Testis (tissue), 3 donors: ENCODE data around the gene TOMM7. TPM values are rescaled to one million over a fixed set of nuclear protein-coding genes. Genes with fewer than 3 reads are reported as not detected.
"Not testable (repeated sequence)": the region's sequence is repeated elsewhere in the genome, so short reads cannot be mapped to it uniquely, and the experiment has no call there.

ENCODE experiments used
- DNase-seq: peaks from one replicate; pipeline ENCODE4 v3.0.0-alpha.2; 2019
- H3K27ac ChIP-seq, 2 donors: fragments of 200-600 bp; sonication (generic); one replicate each; pipeline ENCODE4 v1.5.1; 2019
- H3K27me3 ChIP-seq: fragments of 200-600 bp; sonication (generic); one replicate; pipeline ENCODE4 v1.5.1; 2019
- H3K36me3 ChIP-seq: fragments of 200-600 bp; sonication (generic); one replicate; pipeline ENCODE4 v1.5.1; 2017; ENCODE audit warnings: low read depth; ENCODE audit errors: missing control alignments
- H3K4me1 ChIP-seq: fragments of 200-600 bp; sonication (generic); one replicate; pipeline ENCODE4 v1.5.1; 2019
- H3K4me3 ChIP-seq, 2 donors: fragments of 200-600 bp; sonication (generic); one replicate each; pipeline ENCODE4 v1.5.1; 2017 to 2019
- H3K9me3 ChIP-seq: fragments of 200-600 bp; sonication (generic); one replicate; pipeline ENCODE4 v1.5.1; 2017
- CTCF ChIP-seq, 3 experiments: fragments of 450-650 bp in 2 of 3; fragments of 200-600 bp in 1 of 3; sonication (generic) in 1 of 3; IDR thresholded peaks; one replicate each; pipeline ENCODE4 v1.5.1; 2016 to 2019; ENCODE audit warnings: antibody characterized with exemption in 3 of 3, mild to moderate bottlenecking in 2 of 3, moderate library complexity in 1 of 3
- POLR2A ChIP-seq: fragments of 450-650 bp; IDR thresholded peaks from one replicate; pipeline ENCODE4 v1.6.1; 2017; ENCODE audit warnings: antibody characterized with exemption, mild to moderate bottlenecking, moderate library complexity
- WGBS, 2 donors: methylation state at CpG; one replicate each; pipeline ENCODE4 v1.1.5; 2018; 5-methylcytosine and 5-hydroxymethylcytosine counted together
- intact Hi-C: fragments of 100-400 bp; cut with DNase I; formaldehyde crosslinking; loops from one replicate; pipeline ENCODE4 v1.15.1; 2023; ENCODE audit warnings: low total_unique reads
- polyA plus RNA-seq: library from polyadenylated mRNA; stranded (reverse); fragments of 350-450 nt; fragmentation: Illumina TruSeq; extraction: RNeasy Lipid Tissue Mini Kit (QIAGEN cat#74804); gene quantifications from one replicate; pipeline ENCODE4 v1.2.3, GENCODE V29; 2014; ENCODE audit warnings: low read depth, low replicate concordance; ENCODE audit not compliant: insufficient read depth
- total RNA-seq, 2 donors: library from RNA; depleted of rRNA; stranded (reverse); fragments of >200 nt; gene quantifications; one replicate each; pipeline ENCODE4 v1.2.3, GENCODE V29; 2016

TOMM7 gene
- total and polyA plus RNA-seq, 3 donors from 2014 or later: 87.7 to 499 (median 141) TPM

- Histone ChIP-seq H3K27me3 (no peaks in the 10 kb centered on the region), H3K27ac (no peak overlapping the region), H3K4me3 (no peak overlapping the region), H3K9me3 (no peaks in the 10 kb centered on the region), H3K4me1 (peaks cover 3% of the 10 kb centered on the region), H3K36me3 (no peaks in the 10 kb centered on the region)
- no peak for TF ChIP-seq POLR2A
- TF ChIP-seq CTCF (IDR thresholded peaks at IDR 0.05): no peak
- no peak for DNase-seq
- 72 to 81% methylated on average over 2 of the region's 2 CpGs for WGBS, 2 donors
- intact Hi-C loops: no loop called here
Measured at GRCh38 chr7:22851145-22851544, 28.5 kb upstream of the TOMM7 start.

DNA sequence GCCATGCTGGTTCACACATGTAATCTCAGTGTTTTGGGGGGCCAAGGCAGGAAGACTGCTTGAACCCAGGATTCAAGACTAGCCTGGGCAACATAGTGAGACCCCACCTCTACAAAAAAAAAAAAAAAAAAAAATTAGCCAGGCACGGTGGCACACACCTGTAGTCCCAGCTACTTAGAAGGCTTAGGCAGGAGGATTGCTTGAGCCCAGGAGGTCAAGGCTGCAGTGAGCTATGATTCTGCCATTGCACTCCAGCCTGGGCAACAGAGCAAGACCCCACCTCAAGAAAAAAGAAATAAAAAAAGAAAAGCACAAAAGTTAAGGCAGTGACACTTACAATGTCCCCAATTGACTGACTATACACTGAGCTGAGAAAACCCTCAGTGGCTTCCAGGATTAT lies 27.7 kb upstream of the TOMM7 start:
- H3K4me3 ChIP-seq, H3K4me1 ChIP-seq, H3K36me3 ChIP-seq, H3K27me3 ChIP-seq, DNase-seq, H3K9me3 ChIP-seq, H3K27ac ChIP-seq, intact Hi-C loops: not testable (repeated sequence)
- 85 to 92% methylated on average over 1 of the region's 1 CpG for WGBS, 2 donors

- WGBS, 2 donors: 92 to 94% methylated on average over 1 of the region's 1 CpG
- no peaks in the 10 kb centered on the region for H3K4me1 ChIP-seq
- no peak overlapping the region for H3K27ac ChIP-seq
- no peaks in the 10 kb centered on the region for H3K9me3 ChIP-seq
- no peak overlapping the region for H3K4me3 ChIP-seq
- TF ChIP-seq CTCF (IDR thresholded peaks at IDR 0.05): no peak
- TF ChIP-seq POLR2A: no peak
- DNase-seq: no peak
- no peaks in the 10 kb centered on the region for H3K36me3 ChIP-seq
- H3K27me3 ChIP-seq: no peaks in the 10 kb centered on the region
- intact Hi-C loops: no loop called here
Measured at GRCh38 chr7:22849662-22850061, 27.0 kb upstream of the TOMM7 start.

DNA sequence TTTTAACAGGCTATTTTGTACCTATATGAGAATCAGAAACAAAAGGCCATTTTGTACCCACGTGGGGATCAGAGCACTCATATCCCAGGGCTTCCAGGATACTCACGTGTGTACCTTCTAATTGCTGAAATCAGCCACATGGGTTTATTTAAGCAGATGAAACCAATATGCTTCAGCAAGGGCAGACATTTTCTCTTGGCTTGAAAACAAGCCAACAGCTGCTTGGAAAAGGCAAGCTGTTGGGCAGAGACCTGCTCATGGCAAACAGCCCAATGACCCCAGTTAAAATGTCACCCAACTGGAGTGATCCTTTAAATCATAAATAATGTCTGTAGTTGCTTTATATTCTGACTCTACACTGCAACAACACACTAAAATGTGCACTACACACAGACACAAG lies 26.5 kb upstream of the TOMM7 start:
- Histone ChIP-seq H3K36me3 (no peaks in the 10 kb centered on the region), H3K27me3 (no peaks in the 10 kb centered on the region), H3K4me3 (no peak overlapping the region), H3K9me3 (no peaks in the 10 kb centered on the region), H3K4me1 (no peaks in the 10 kb centered on the region), H3K27ac (no peak overlapping the region)
- intact Hi-C loops: no loop called here
- TF ChIP-seq POLR2A: no peak
- TF ChIP-seq CTCF (IDR thresholded peaks at IDR 0.05): no peak
- no peak for DNase-seq
- 40 to 41% methylated on average over 2 of the region's 2 CpGs for WGBS, 2 donors

DNA sequence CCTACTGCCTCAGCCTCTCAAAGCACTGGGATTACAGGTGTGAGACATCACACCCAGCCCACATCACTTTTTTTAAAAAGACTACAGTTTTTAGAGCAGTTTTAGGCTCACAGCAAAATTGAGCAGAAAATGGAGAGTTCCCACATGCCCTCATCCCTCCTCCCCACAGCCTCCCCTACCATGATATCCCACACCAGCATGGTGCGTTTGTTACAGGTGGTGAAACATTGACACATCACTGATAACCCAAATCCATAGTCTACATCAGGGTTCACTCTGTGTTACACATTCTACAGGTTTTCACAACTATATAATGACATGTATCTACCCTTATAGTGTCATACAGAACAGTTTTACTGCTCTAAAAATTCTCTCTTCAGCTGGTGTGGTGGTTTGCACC lies 24.3 kb upstream of the TOMM7 start:
- TF ChIP-seq POLR2A (no peak), CTCF (IDR thresholded peaks at IDR 0.05) (no peak)
- H3K27ac ChIP-seq: no peak overlapping the region
- WGBS, 2 donors: 86 to 95% methylated on average over 1 of the region's 1 CpG
- no peaks in the 10 kb centered on the region for H3K27me3 ChIP-seq
- H3K9me3 ChIP-seq: no peaks in the 10 kb centered on the region
- DNase-seq: no peak
- H3K4me1 ChIP-seq: peaks cover 5% of the 10 kb centered on the region
- H3K4me3 ChIP-seq: no peak overlapping the region
- intact Hi-C loops: no loop called here
- H3K36me3 ChIP-seq: no peaks in the 10 kb centered on the region
